ENCODE measurements around the gene MAML3.

GRCh38 chr4:140028101-140028500, 125.9 kb downstream of the MAML3 start:
- TF ChIP-seq CTCF (IDR thresholded peaks at IDR 0.05; ENCODE audit: insufficient read depth, low read depth, low read length) (no peak), EZH2 (IDR thresholded peaks at IDR 0.05; ENCODE audit: insufficient read depth, low read length) (no peak)

Measured in astrocyte (in vitro differentiated cells and primary cell).